GM21737 (cell line): ENCODE data around the gene NLE1.
"Not testable (repeated sequence)": the region's sequence is repeated elsewhere in the genome, so short reads cannot be mapped to it uniquely, and the experiment has no call there.

Source experiments
- ATAC-seq: cut with Tn5 transposase; IDR thresholded peaks from one replicate; pipeline ENCODE4 v1.9.1; 2021; ENCODE audit warnings: mild to moderate bottlenecking, moderate library complexity; ENCODE audit not compliant: unreplicated experiment

NLE1 gene

DNA sequence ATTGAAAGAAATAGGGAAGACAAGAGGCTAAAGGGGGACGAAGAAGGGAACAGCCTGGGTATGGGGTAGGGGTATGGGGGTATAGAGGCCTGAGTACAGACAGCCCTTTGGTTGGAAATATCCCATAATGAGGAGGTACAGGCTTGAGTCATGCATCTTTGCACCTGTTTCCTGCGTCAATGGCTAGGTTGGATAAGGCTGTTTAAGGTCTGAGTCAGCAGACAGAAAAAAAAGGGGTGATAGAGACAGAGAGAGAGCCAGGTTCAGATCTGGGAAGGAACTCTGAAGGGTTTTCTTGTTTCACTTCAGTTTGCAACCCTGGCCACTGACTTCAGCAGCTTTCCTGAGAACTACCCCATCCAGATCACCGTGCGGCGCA lies 12.1 kb downstream of the NLE1 start:
- ATAC-seq = no peak

DNA sequence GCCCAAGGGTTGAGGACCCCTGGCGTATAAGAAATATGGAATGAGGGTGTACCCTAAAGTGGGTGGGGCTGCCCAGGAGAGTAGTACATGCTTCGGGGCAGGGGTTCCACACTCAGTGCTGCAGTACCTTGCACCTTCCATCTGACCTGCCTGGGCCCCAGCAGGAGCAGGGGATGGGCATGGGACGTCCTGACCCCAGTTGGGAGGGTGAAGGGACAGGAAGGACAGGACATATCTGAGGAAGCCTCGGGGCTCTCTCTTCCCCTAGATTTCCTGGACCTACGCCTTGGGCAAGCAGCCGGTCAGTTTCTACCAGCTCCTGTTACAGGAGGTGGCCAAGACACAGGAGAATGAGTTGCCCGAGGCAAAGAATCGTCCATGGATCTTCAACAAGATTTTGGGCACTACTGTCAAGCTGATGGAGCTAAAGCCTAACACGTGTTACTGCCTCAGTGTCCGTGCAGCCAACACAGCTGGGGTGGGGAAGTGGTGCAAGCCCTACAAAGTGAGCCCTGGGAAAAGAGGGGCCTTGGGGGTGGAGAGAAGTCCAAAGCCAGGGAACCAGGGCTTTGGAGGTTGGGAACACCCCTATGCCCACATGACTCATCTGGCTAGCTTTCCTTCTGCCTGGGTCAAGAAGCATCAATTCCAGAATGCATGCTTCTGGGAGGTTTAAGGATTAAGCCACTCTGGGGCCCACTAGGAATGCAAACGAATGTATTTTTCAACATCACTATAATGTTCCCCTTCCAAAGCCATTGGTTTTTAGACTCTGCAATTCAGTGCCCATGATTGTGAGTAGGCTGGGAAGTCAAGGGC lies 12.7 kb downstream of the NLE1 start:
- no peak for ATAC-seq

DNA sequence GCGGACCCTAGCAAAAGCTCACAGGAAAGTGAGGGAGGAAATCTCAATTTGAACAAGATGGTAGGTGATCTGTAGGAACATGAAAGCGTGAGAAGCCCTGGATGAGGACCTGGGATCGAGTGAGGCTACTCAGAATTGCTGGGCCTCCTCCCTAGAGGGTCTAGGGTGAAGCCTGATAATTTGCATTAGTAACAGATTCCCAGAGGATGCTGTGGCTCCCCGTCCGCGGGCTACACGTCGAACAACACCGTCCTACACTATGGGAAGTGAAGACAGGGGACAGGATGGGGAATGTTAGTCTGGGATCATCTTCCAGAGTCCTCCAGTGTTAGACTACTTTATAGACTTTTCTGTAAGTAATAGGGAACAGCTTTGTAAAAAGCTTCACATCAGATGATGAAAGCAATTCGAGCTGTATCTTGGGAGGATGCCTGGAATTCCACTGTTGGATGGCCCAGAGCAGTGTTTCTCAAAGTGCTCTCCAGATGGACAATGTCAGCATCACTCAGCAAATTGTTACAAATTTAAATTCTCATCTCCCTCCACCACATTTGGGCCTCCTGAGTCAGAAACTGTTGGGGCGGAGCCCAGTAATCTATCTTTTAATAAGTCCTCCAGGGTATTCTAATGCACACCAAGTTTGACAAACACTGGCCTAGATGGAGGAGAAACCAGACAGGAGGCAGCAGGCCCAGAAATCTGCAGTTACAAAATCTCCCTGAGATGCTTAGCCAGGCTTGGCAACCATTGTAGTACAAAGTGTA lies 14.2 kb downstream of the NLE1 start:
- ATAC-seq = no peak

DNA sequence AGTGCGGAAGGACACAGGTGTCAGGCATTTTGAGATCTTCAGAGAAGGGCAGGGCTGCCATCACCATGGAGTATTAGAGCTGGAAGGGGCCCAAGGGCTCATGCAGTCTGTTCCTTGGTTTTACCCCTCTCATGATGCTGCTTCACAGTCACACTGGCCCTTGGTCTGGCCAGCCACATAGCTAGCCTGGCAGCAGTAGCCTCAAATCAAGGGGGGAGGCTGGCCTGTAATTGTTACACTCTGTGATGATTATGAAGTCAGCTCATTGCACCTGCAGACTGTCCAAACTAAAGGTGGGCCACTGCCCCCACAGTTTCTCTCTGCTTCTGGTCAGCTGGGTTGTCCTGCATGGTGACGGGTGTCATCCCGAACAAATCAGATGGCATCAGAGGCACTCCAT lies 20.8 kb downstream of the NLE1 start, which contains the start of gene FNDC8:
TSS of gene FNDC8 (plus strand) at position 301 of the 400 bp plus-strand sequence. CDS start at position 380, 79 bp downstream.
- no peak for ATAC-seq

DNA sequence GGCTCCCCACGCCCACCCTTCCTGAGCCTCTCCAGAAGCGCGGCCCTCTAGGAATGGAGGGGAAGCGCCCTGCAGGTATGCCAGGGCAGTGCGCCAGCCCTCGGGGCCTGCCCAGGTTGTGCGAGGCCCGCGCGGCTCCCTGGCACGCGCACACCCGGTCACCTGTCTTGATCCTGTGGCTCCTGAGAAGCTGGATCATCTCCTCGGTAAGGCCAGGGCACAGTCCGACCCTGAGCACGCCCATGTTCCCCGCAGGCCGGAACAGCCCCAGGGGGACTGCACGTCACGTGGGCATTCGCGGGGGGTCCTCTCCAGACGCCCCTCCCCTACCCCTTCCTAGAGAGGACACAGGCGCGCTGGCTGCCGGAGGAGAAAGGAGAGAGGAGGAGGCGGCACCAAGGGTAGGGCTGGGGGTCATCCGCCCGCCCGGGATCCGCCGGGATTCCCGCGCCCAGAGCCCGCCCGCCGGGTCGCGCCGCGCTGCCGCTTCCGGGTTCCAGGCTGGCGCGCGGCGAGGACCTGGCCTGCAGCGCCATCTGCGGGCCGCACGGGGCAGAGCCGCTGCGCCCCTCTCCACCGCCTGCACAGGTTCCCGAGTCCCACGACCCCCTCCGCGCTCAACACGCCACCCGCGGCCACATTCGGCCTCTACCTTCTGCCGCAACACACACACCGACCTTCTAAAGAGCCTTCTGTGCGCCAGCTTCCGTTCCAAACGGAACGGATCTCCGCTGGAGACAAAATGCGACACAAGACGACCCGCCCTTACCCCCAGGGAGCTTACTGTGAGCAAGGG lies 22.5 kb downstream of the NLE1 start, which contains the start of gene RAD51D:
TSS of gene RAD51D (minus strand) at position 491 of the 796 bp plus-strand sequence. CDS start at position 244, 247 bp downstream.
- ATAC-seq = peak; percentile 83

DNA sequence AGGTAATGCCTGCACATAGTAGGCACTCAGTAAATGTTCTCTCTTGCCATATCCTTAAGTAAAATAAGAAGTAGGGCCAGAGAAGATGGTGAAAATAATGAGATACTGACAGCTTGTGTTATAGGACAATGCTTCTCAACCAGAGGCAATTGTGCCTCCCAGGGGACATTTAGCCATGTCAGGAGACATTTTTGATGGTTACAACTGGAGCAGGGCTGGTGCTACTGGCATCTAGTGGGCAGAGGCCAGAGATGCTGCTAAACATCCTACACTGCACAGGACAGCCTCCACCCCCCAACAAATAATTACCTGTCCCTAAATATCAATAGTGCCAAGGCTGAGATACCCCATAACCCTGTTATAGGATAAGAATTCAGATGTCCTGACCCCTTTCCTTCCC lies 24.1 kb downstream of the NLE1 start:
- no peak for ATAC-seq

DNA sequence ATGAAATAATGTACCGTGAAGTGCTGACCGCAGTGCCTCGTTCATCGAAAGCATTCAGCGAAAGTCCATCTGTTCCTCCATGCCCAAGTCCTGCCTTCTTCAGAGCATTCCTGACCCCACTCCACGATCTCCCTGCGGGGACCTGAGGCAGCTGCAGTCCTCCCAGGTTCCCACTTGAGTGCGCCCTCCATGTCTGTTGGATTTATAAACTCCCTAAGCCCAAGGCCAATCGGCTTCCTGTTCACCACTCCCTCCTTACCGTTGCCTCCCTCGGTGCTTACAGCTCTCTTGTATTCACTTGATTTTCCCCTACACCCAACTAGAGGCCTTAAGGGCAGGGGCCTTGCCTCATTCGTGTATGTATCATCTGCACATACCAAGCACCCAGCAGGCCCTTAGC lies 25.3 kb downstream of the NLE1 start:
- ATAC-seq = no peak

DNA sequence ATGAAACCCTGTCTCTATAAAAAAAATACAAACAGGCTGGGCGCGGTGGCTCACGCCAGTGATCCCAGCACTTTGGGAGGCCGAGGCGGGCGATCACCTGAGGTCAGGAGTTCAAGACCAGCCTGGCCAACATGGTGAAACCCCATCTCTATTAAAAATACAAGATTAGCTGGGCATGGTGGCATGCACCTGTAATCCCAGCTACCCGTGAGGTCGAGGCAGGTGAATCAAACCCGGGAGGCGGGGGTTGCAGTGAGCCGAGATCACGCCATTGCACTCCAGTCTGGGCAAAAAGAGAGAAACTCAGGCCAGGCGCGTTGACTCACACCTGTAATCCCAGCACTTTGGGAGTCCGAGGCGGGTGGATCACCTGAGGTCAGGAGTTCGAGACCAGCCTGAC lies 31.3 kb downstream of the NLE1 start:
- not testable (repeated sequence) for ATAC-seq

DNA sequence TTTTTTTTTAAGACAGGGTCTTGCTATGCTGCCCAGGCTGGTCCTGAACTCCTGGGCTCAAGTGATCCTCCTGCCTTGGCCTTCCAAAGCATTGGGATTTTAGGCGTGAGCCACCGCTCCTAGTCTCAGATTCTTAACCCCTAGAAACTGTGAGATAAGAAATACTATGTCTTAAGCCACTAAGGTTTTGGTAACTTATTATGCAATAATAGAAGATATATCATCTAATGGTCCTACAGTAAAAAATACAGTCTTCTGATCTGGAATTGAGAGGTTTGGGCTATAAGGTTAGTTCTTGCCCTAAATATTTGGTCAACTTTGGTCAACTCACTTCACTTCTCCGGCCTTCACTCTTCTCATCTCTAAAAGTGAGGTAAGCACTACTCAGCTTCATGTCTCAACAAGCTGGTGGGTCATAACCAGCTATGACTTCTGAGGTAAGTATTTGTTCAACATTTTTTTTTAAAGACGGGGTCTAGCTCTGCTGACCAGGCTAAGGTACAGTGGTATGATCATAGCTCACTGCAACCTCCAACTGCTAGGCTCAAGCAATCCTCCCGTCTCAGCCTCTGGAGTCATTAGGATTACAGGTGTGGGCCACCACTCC lies 37.2 kb downstream of the NLE1 start:
- ATAC-seq = no peak

DNA sequence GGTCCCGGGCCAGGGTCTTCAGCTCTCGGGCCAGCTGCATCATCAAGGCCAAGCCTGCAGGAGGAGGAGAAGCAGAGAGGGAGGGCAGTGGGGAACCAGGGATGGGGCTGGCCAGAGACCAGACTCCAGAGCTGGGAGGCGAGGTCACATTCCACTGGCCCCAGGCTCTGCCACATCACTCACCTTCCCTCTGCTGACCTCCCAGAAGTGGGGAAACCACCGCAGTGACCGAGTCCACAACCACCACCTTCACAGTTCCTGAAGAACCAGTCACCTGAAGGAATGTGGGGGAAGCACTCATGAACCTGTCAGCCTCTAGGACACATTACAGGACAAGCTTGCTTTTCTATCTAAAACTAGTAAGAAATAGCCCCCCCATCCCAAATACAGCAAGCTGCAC lies 38.8 kb downstream of the NLE1 start:
- ATAC-seq = no peak

DNA sequence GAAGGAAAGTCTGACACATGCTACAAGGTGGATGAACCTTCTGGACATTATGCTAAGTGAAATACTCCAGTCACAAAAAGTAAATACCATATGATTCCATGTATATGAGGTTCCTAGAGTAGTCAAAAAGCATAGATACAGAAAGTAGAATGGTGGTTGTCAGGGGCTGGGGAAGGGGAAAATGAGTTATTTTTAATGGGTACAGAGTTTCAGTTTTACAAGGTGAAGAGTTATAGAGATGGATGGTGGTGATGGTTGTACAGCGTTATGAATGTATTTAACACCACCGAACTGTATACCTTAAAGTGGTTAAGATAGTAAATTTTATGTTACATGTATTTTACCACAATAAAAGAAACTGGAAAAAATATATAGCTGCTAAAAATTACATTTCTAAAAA lies 40.4 kb downstream of the NLE1 start:
- ATAC-seq = no peak

DNA sequence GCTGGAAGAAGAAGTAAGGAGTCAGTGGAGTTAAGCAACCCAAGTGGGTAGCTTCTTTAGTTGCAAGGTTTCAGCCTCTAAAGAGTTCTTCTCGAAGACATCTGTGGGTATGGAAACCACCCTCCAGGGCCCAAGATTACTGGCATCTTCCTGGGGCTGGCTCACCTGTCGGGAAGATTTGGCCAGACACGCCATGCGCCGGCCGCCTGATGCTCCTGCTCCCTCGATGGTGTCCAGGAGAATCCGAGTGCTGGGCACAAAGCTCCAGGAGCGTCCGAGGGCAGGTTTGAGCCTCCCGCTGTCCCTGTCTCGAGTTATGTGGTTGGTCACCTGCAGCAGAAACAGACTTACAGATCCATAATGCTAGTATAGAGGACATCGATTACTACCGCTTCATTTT lies 41.1 kb downstream of the NLE1 start:
- ATAC-seq = no peak

DNA sequence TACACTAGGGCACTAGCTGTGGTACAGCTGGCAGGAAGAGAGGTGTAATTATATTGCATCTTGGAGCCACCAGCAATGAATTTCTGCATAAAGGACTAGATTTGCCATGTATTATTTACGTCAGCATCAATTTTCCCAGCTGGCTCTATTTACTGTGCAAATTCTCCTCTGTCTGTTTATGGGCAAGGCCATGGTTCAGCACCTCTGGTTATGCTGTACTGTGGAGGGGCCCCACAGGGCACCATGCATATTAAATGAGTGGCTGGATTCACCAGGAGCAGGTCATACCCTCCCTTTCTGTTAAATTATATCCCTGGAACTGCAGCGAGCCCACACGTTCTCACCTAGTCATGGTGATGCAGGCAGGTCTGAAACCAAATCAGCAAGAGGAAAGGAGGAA lies 42.2 kb downstream of the NLE1 start:
- no peak for ATAC-seq

DNA sequence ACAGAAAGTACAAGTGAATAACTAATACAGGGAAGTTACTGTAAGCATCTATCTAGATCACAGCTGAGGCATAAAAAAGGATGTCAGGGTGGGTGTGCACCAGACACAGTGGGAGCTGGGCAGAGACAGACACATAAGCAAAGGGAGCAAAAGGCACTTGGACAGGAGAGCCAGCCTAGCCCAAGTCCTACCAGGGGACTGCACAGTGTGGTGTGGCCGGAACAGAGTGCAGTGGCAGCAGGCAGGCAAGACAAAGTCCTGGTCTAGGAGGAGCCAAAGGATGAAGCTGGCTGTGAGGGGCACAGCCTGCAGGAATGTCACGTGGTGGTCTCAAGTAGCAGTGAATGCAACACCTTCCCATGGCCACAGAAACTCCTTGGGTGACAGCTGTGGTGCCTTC lies 44.3 kb downstream of the NLE1 start:
- no peak for ATAC-seq

DNA sequence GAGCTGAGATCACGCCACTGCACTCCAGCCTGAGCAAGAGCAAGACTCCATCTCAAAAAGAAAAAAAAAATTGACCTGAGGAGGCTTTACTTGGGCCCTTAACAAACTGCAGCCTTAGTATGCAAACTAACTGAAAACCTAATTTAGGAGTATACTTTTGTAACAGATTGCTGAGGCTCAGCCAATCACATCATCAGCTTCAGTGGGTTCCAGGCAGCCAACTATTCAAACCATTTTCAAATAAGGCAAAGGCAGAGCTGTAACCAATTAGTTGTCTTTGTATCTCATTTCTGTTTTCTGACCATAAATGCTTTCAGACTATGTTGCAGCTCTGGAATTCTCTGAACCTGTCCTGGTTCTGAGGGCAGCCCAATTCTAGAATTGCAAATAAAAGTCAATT lies 46.4 kb downstream of the NLE1 start:
- ATAC-seq = no peak

DNA sequence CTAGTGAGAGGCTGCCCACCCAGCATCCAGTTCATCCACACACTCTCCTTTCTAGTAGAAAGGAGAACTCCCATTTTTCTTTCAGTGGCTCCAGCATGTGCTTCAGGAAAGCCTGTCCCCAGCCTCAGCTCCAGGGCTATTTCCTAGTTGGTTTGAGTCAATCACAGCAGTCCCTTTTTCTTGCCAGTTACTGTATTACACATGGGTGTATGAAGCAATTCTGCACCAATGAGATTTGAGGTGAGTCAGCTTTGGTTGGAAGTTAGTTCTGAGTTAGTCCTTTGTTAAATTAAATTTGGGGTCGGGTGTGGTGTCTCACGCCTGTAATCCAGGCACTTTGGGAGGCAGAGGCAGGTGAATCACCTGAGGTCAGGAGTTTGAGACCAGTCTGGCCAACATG lies 47.2 kb downstream of the NLE1 start:
- no peak for ATAC-seq

DNA sequence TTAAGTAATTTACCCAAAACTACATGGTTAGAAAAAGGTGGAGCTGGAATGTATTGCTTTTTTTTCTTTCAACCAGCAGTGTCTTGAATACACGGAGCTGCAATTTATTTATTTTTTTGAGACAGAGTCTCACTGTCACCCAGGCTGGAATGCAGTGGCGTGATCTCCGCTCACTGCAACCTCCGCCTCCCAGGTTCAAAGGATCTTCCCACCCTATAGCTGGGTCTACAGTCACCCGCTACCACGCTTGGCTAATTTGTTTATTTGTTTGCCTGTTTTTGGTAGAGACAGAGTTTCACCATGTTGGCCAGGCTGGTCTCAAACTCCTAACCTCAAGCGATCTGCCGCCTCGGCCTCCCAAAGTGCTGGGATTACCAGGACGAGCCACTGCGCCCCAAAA lies 51.4 kb downstream of the NLE1 start:
- not testable (repeated sequence) for ATAC-seq

DNA sequence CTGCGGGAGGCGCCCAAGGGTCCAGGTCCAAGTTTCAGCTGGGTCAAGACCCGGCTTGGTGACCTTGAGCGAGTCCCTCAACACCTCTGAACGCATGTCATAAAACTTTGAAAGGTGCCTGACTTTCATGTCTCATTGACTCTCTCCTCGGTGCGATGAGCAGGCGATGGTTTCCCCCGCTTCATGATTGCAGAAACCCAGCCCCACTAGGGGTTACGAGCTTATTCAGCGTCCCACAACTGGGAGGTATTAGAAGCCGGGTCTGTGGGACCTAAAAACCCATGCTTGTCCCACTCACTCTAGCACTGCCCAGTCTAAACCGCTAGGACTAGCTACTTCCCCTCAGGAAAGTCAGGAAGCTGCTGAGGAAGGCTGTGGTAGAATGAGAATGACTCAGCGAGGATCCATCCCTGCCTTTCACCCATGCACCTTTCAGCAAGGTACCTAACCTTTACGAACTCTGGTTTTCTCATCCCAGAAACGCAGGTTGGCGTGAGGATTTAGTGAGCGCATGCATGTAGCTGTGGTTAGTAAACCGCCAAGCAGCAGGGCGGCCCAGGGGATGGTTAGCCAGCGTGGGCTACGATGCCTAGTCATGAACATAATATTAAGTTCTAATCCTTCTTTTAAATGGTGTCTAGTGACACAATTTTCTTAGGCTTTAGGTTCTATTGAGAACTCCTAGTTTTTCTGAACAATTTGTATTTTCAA lies 52.4 kb downstream of the NLE1 start:
- no peak for ATAC-seq

DNA sequence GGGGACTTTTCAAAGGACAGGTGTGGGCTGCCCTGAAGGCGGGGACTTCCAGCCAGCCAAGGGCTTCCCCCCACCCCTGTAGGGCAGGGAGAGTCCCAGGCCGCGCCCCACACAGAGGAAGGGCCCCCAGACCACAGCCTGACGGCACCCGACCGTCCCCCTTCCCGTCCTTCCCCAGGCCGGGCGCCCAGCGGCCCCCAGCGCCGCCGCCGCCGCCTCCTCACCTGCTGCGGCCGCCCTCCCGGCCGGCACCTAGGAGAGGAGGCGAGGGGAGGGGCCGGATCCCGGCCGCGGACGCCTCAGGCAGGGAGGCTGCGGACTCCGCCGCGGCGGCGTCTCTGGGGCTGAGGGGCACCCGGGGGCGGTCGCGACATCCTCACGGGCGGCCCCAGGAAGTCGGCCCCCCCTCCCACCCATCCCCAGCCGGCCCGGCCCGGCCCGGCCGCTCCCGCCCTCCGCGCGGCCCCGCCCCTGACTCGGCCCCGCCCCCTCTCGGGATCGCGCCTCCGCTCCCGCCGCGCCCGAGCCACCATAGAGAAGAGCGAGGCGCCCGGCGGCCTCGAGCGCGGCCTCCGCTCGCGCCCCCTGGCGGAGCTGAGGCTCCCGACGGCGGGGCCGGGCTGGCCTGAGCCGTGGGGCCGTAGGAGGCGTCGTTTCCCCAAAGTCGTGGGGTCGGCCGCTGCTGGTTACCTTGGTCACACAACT lies 53.1 kb downstream of the NLE1 start:
- peak; percentile 66 for ATAC-seq
